HepG2 (cell line): ENCODE measurements around the gene PPP6R2. TPM values are rescaled to one million over a fixed set of nuclear protein-coding genes. Genes with fewer than 3 reads are reported as not detected.

Experiments used
- AGO2 ChIP-seq: fragments of 200-400 bp; formaldehyde crosslinking; optimal IDR thresholded peaks from 2 replicates; pipeline ENCODE3; 2017; ENCODE audit warnings: mild to moderate bottlenecking, low read depth, low read length, moderate library complexity
- AHDC1 ChIP-seq: sonication (generic); formaldehyde crosslinking; IDR thresholded peaks from 2 replicates; pipeline ENCODE4 v1.5.1; 2020; ENCODE audit warnings: mild to moderate bottlenecking, missing genetic modification reagents, borderline replicate concordance
- ARID3A ChIP-seq: IDR thresholded peaks from 2 replicates; pipeline ENCODE4 v1.6.1; 2012; ENCODE audit warnings: low read depth, low read length, improper control_type of control experiment
- DRAP1 ChIP-seq: IDR thresholded peaks from 2 replicates; pipeline ENCODE4 v1.6.1; 2016; ENCODE audit warnings: missing genetic modification reagents, missing compliant biosample characterization
- E2F5 ChIP-seq: sonication (generic); formaldehyde crosslinking; conservative IDR thresholded peaks from 2 replicates; pipeline ENCODE4 v1.4.0; 2020; ENCODE audit warnings: missing genetic modification reagents
- ETV5 ChIP-seq: IDR thresholded peaks from 2 replicates; pipeline ENCODE4 v1.6.1; 2018; ENCODE audit warnings: missing biosample characterization, missing genetic modification reagents, inconsistent platforms, borderline replicate concordance
- GABPA ChIP-seq, 2 experiments: IDR thresholded peaks; 2 replicates each; pipeline ENCODE4 v1.6.1; 2011 to 2016; ENCODE audit warnings: low read depth in 2 of 2, low read length in 1 of 2, missing biosample characterization in 1 of 2, missing genetic modification characterization in 1 of 2
- GATAD1 ChIP-seq: IDR thresholded peaks from 2 replicates; pipeline ENCODE4 v1.6.1; 2016; ENCODE audit warnings: missing genetic modification reagents, missing compliant biosample characterization
- HCFC1 ChIP-seq: fragments of 150-350 bp; IDR thresholded peaks from 2 replicates; pipeline ENCODE4 v1.6.1; 2014; ENCODE audit warnings: low read depth, low read length
- HMG20B ChIP-seq: conservative IDR thresholded peaks from 2 replicates; pipeline ENCODE4 v1.6.1; 2016; ENCODE audit warnings: missing genetic modification reagents, missing compliant biosample characterization
- MAX ChIP-seq: IDR thresholded peaks from 2 replicates; pipeline ENCODE4 v1.6.1; 2012; ENCODE audit warnings: inconsistent platforms
- RBM22 ChIP-seq: fragments of 200-400 bp; formaldehyde crosslinking; optimal IDR thresholded peaks from 2 replicates; pipeline ENCODE3; 2017; ENCODE audit warnings: mild to moderate bottlenecking, low read length, moderate library complexity
- RELA ChIP-seq: sonication (generic); formaldehyde crosslinking; IDR thresholded peaks from 2 replicates; pipeline ENCODE4 v1.4.0; 2020; ENCODE audit warnings: missing genetic modification reagents
- RNF2 ChIP-seq: fragments of 450-650 bp; conservative IDR thresholded peaks from 2 replicates; pipeline ENCODE4 v1.6.1; 2016; ENCODE audit warnings: low read depth
- TAF1 ChIP-seq: sonication (generic); formaldehyde crosslinking; IDR thresholded peaks from 2 replicates; pipeline ENCODE4 v1.4.0; 2020; ENCODE audit warnings: missing genetic modification reagents
- TEAD3 ChIP-seq: optimal IDR thresholded peaks from 2 replicates; pipeline ENCODE3; 2016; ENCODE audit warnings: borderline replicate concordance
- ZBTB49 ChIP-seq: sonication (generic); formaldehyde crosslinking; IDR thresholded peaks from 2 replicates; pipeline ENCODE4 v1.4.0; 2020; ENCODE audit warnings: missing genetic modification reagents, borderline replicate concordance
- ZEB1 ChIP-seq: IDR thresholded peaks from 2 replicates; pipeline ENCODE4 v1.6.1; 2012; ENCODE audit warnings: mild to moderate bottlenecking, low read depth, inconsistent platforms; ENCODE audit not compliant: insufficient replicate concordance
- polyA plus RNA-seq, 8 experiments: library from polyadenylated mRNA; depleted of rRNA in 3 of 8; stranded (reverse) in 7 of 8; unstranded in 1 of 8; fragments of >200 nt; fragmentation: Illumina TruSeq in 4 of 8; extraction: Trizol in 4 of 8; gene quantifications; 2 replicates each; pipeline versions ENCODE4 v1.2.1 to v1.2.3, GENCODE V29; 2011 to 2016; ENCODE audit warnings: low read depth in 4 of 8, missing spikeins in 1 of 8, mixed read lengths in 1 of 8; ENCODE audit not compliant: insufficient read depth in 1 of 8
- total RNA-seq, 5 experiments: library from RNA; depleted of rRNA; stranded (reverse); fragments of >200 nt; fragmentation: Illumina TruSeq; extraction: Trizol; gene quantifications; 2 replicates each; pipeline ENCODE4 v1.2.3, GENCODE V29; 2016; ENCODE audit warnings: low read depth in 1 of 5

The PPP6R2 gene
- total and polyA plus RNA-seq, 2 of the 13 experiments (the other 11 are each of a cell fraction or from before 2014, with no cell fraction given): 55.0 to 102 TPM

- TF ChIP-seq ZBTB49 (CRISPR knock-in tag) (no peak), TAF1 (CRISPR knock-in tag) (peak; percentile 20; the same call in 1 of the 2 replicates), AGO2 (no peak), HCFC1 (no peak), ETV5 (CRISPR knock-in tag) (0 out of 2 replicates have a peak, but pooled peaks have one; percentile 3), GATAD1 (CRISPR knock-in tag) (0 out of 2 replicates have a peak, but pooled peaks have one; percentile 9), ZEB1 (no peak), ARID3A (no peak), MAX (peak; percentile 42), RNF2 (no peak), HMG20B (CRISPR knock-in tag) (no peak), TEAD3 (peak; percentile 35), GABPA (IDR thresholded peaks at IDR 0.05; ENCODE audit: low read depth, low read length) (no peak), GABPA (CRISPR knock-in tag; IDR thresholded peaks at IDR 0.05; ENCODE audit: low read depth) (peak; percentile 77), AHDC1 (no peak), RELA (CRISPR knock-in tag) (no peak), E2F5 (CRISPR knock-in tag) (no peak), DRAP1 (CRISPR knock-in tag) (peak; percentile 12; the same call in 1 of the 2 replicates), RBM22 (no peak)
Observed at GRCh38 chr22:50486561-50487289, 143.6 kb downstream of the PPP6R2 start, which contains the start of gene MIOX (continued).
